ENCODE data around the gene TNFAIP3. TPM values are rescaled to one million over a fixed set of nuclear protein-coding genes. Genes with fewer than 3 reads are reported as not detected.

TNFAIP3 gene
- total RNA-seq: 17.0 TPM
- polyA plus RNA-seq: 25.3 TPM

DNA sequence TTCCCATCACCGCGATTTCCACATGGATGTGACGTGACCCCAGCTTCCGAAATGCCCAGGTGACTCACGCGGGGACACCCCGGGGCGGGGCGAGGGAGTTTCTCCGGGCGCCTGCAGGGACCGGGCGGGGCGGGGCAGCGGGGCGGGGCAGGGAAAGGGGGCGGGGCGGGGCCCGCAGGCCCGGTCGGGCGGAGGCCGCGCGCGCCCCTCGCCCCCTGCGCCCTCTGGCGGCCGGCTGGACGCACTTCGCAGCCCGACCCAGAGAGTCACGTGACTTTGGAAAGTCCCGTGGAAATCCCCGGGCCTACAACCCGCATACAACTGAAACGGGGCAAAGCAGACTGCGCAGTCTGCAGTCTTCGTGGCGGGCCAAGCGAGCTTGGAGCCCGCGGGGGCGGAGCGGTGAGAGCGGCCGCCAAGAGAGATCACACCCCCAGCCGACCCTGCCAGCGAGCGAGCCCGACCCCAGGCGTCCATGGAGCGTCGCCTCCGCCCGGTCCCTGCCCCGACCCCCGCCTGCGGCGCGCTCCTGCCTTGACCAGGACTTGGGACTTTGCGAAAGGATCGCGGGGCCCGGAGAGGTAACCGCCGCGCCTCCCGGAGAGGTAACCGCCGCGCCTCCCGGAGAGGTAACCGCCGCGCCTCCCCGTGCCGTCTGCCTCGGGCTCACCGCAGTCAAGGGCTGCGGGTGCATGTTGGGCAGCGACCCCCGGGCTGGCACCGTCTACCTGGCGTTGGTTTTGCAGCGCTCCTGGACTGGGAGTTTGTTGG lies at the start of gene TNFAIP3:
TNFAIP3 (plus strand) TSS at position 346 of the 771 bp plus-strand sequence. CDS start 3,969 bp downstream, outside the sequence.
- under 1% methylated on average over 87 of the region's 87 CpGs for whole genome bisulfite sequencing
- Histone ChIP-seq H3K4me3 (ENCODE audit: low read depth, low read length) (peak within 1 kb of the TSS; percentile 63), H3K4me1 (ENCODE audit: insufficient read depth) (peaks cover 1% of the 10 kb centered on the region), H3K27ac (ENCODE audit: low read depth) (peak within 1 kb of the TSS; percentile 77), H3K36me3 (ENCODE audit: insufficient read depth) (no peaks in the 10 kb centered on the region)
- DNase-seq (ENCODE audit: extremely low spot score): peak; percentile 79

DNA sequence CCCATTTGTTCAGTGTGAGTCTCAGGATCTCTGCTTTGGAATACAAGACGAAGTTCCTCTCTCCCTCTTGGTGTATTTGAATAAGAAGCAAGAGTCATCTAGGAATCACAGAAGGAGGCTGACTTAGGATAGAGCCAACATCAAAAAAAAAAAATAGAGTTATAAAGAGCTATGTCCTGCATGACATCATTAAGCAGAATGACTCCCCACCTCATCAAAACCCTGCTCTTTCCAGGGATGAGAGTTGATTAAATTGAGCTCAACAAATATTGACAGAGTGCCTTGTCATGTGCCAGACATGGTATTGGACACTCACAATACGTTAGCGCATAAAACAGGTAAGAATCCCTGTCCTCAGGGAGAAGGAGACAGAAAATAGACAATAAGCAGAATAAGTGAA lies 48.6 kb upstream of the TNFAIP3 start:
- H3K36me3 ChIP-seq (ENCODE audit: insufficient read depth): no peaks in the 10 kb centered on the region
- no peak for DNase-seq (ENCODE audit: extremely low spot score)
- H3K4me1 ChIP-seq (ENCODE audit: insufficient read depth): no peaks in the 10 kb centered on the region
- no peak overlapping the region for H3K4me3 ChIP-seq (ENCODE audit: low read depth, low read length)
- 96% methylated on average over 3 of the region's 3 CpGs for WGBS
- no peak overlapping the region for H3K27ac ChIP-seq (ENCODE audit: low read depth)

DNA sequence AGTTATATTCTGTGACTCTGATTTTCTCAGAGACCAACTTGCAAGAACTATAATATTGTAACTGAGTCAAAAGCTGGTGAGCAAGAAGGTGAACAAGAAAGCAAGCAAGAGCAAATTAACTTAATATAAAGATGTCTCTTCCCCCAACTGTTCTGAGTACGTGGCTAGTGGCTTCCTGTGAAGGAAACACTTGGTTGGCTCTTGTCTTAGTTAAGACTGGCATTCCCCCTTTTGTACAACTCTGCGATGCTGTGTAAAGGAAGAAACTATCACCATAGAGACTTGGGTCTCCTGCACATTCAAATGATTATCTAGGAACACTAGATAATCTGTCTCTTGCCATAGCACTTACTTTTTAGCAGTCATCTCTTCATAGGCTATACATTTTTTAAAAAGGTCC lies 47.3 kb upstream of the TNFAIP3 start:
- 69% methylated on average over 2 of the region's 2 CpGs for WGBS
- no peaks in the 10 kb centered on the region for H3K36me3 ChIP-seq (ENCODE audit: insufficient read depth)
- H3K27ac ChIP-seq (ENCODE audit: low read depth): no peak overlapping the region
- no peaks in the 10 kb centered on the region for H3K4me1 ChIP-seq (ENCODE audit: insufficient read depth)
- no peak for DNase-seq (ENCODE audit: extremely low spot score)
- no peak overlapping the region for H3K4me3 ChIP-seq (ENCODE audit: low read depth, low read length)

DNA sequence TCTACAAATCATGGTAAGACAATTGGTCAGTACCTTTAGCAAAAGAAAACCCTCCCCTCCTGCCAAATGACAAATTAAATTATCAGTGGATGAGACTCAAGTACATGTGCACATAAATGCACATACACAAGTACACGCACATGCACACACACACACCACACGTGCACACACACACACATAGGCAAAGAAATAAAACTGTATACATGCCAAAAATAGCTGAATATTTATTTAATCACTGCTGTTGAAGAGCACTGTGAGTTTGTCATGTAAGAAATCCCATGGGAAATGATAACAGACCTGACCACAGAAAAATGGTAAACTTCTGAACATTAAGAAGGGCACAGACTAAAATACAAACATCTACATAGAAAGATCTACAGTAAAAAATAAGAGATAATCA lies 46.6 kb upstream of the TNFAIP3 start:
- Histone ChIP-seq H3K4me3 (ENCODE audit: low read depth, low read length) (no peak overlapping the region), H3K36me3 (ENCODE audit: insufficient read depth) (no peaks in the 10 kb centered on the region), H3K27ac (ENCODE audit: low read depth) (no peak overlapping the region), H3K4me1 (ENCODE audit: insufficient read depth) (no peaks in the 10 kb centered on the region)
- WGBS: 72% methylated on average over 2 of the region's 2 CpGs
- no peak for DNase-seq (ENCODE audit: extremely low spot score)

DNA sequence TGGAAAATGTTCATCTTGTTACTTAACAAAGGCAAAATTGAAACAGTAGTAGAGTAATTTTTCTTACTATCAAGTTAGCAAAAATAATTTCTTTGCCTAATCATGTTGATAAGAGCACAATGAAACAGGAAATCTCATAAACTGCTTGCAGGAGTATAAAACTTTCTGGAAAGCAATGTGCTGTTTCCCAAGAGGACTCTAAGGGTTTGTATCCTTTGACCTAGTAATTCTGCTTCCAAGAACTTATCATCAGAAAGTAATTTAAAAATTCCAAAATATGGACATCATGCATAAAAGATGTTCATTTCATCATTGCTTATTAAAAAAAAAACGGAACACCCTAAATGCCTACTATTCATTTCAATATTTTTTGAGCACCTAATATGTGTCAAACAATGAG lies 46.1 kb upstream of the TNFAIP3 start:
- Histone ChIP-seq H3K4me3 (ENCODE audit: low read depth, low read length) (no peak overlapping the region), H3K4me1 (ENCODE audit: insufficient read depth) (no peaks in the 10 kb centered on the region), H3K36me3 (ENCODE audit: insufficient read depth) (no peaks in the 10 kb centered on the region), H3K27ac (ENCODE audit: low read depth) (no peak overlapping the region)
- 23% methylated on average over 1 of the region's 1 CpG for WGBS
- DNase-seq (ENCODE audit: extremely low spot score): no peak

DNA sequence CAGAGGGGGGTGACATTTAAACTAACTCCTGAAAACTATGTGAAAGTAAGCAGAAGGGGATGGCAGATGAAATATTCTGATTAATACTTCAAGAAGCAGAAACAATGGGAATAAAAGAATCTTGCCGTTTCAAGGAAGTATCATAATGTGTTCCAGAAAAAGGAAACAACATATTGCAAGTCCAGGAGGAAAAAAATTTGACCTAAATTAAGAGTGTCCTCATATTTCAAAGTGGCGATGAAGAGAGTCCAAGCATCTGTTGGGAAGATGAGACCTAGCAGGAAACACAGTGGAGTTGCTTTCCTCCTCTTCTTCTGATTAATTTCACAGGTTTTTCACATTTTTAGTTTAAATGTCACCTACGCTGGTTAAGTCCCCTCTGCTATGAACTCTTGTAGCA lies 45.6 kb upstream of the TNFAIP3 start:
- Histone ChIP-seq H3K4me3 (ENCODE audit: low read depth, low read length) (no peak overlapping the region), H3K27ac (ENCODE audit: low read depth) (no peak overlapping the region), H3K36me3 (ENCODE audit: insufficient read depth) (no peaks in the 10 kb centered on the region), H3K4me1 (ENCODE audit: insufficient read depth) (no peaks in the 10 kb centered on the region)
- DNase-seq (ENCODE audit: extremely low spot score): no peak
- WGBS: 62% methylated on average over 3 of the region's 3 CpGs

DNA sequence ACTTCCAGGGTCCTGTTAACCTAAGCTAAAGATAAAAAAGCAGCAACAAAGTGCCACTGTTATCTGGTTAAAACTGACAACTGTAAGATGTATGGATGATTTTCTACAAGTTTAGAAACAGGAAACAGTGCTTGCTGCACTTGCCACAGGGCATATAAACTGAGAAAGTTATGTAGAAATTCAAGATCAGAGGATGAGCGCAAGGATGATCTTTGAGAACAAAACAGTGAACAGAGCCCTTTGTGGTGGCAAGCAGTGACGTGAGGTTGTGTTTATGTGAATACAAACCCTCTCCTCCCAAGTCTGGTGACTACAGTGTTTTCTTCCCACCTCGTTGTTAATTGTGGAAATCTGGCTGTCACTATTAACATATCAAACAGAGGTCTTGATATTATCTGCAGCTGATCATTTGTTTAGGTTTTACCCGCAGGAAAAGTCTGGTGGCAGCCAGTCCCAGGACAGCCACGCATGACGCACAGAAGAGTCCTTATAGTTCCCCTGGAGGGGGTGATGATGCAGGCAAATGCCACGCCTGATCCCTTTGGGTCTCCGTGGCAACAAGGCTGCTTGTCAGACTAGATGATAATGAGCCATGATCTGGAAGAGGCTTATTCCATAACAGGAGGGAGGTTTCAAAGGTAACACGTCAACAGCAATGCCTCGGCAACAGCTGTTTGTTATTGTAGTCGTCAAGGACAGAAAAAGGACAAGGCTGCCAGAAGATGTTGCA lies 43.1 kb upstream of the TNFAIP3 start:
- Histone ChIP-seq H3K4me1 (ENCODE audit: insufficient read depth) (no peaks in the 10 kb centered on the region), H3K27ac (ENCODE audit: low read depth) (no peak overlapping the region), H3K4me3 (ENCODE audit: low read depth, low read length) (no peak overlapping the region), H3K36me3 (ENCODE audit: insufficient read depth) (no peaks in the 10 kb centered on the region)
- no peak for DNase-seq (ENCODE audit: extremely low spot score)
- 16% methylated on average over 11 of the region's 11 CpGs for WGBS

DNA sequence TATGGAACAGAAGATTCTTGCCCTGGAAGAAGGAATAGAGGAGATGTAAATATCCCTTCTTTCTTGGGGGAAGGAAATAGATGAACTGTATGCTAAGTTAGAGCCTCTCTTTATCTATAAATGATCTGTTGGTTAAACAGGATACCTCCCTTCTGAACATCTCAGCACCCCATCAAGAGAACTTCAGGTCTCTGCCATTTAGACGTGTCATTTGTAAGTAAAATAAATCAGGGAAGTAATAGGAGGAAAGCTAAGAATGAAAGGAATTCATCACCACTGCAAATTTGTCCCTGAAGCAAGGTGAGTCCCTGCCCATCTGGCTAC lies 42.5 kb upstream of the TNFAIP3 start:
- Histone ChIP-seq H3K4me1 (ENCODE audit: insufficient read depth) (no peaks in the 10 kb centered on the region), H3K36me3 (ENCODE audit: insufficient read depth) (no peaks in the 10 kb centered on the region), H3K4me3 (ENCODE audit: low read depth, low read length) (no peak overlapping the region), H3K27ac (ENCODE audit: low read depth) (no peak overlapping the region)
- no peak for DNase-seq (ENCODE audit: extremely low spot score)
- 43% methylated on average over 1 of the region's 1 CpG for WGBS

DNA sequence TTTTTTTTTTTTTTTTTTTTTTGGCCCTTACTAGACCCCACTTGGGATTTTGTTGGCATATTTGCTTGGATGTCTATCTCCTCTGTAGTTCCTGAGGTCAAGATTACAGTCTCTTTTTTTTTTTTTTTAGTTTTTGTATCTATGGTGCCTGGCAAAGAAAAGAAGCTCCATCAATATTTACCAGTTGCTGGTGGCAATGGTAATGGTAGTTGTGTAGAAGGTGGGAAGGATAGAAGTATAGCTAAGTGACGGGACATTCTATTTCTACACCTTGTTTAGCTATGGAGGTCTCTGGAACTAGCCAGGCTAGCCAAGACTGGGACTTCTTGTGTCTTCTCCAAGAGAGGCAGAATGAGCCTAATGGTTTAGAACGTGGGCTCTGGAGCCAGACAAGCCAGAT lies 42.2 kb upstream of the TNFAIP3 start:
- DNase-seq (ENCODE audit: extremely low spot score): no peak
- 56% methylated on average over 2 of the region's 2 CpGs for WGBS
- H3K36me3 ChIP-seq (ENCODE audit: insufficient read depth): no peaks in the 10 kb centered on the region
- H3K4me1 ChIP-seq (ENCODE audit: insufficient read depth): no peaks in the 10 kb centered on the region
- H3K4me3 ChIP-seq (ENCODE audit: low read depth, low read length): no peak overlapping the region
- no peak overlapping the region for H3K27ac ChIP-seq (ENCODE audit: low read depth)

DNA sequence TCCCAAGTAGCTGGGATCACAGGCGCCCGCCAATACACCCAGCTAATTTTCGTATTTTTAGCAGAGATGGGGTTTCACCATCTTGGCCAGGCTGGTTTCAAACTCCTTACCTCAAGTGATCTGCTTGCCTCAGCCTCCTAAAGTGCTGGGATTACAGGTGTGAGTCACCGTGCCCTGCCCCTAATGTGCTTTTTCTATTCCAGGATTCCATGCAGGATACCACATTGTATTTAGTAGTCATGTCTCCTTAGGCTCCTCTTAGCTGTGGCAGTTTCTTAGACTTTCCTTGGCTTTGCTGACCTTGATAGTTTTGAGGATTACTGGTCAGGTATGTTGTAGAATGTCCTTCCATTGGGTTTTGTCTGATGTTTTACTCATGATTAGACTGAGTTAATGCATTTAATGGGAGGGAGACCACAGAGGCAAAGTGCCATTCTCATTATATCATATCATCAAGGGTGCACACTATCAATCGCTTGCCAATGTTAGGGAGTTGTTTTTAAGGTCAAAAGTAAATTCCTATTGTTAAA lies 39.6 kb upstream of the TNFAIP3 start:
- H3K4me3 ChIP-seq (ENCODE audit: low read depth, low read length): no peak overlapping the region
- no peak overlapping the region for H3K27ac ChIP-seq (ENCODE audit: low read depth)
- no peaks in the 10 kb centered on the region for H3K4me1 ChIP-seq (ENCODE audit: insufficient read depth)
- no peak for DNase-seq (ENCODE audit: extremely low spot score)
- 97% methylated on average over 5 of the region's 5 CpGs for WGBS
- no peaks in the 10 kb centered on the region for H3K36me3 ChIP-seq (ENCODE audit: insufficient read depth)

DNA sequence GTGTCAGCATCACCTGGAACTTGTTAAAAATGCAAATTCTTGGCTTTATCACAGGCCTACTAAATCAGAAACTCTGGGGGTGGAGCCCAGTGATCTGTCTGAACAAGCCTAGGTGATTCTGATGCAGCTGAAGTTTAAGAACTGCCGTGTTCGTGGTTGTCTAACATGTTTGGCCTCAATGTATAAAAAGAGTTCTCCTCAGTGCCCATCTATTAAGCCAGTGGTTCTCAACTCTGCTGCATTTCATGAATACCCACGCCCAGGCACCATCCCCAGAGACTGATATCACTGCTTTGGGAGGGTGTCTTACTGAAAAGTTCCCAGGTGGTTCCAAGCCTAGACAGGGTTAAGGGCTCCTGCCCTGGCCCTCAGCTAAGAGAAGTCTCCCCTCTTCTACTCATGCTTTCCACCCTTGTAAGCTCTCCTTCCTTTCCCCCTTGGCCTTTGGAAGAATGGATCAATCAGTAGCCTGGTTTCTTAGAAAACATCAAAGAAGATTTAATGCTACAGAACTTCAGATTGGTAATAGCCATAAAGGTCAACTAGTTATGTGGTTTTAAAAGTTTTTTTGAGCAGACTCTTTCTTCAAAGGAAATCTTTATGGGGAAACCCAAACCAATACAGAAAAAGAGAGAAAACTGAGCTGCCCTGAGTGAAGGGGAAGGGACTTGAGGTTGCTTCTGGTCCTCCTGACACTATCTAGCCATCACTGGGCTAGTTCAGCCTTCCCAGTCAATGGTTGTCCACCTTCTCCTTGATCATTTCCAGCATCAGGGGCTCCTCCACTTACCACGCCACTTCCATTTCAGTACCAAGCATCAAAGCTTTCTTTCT lies 38.9 kb upstream of the TNFAIP3 start:
- no peak overlapping the region for H3K27ac ChIP-seq (ENCODE audit: low read depth)
- no peaks in the 10 kb centered on the region for H3K36me3 ChIP-seq (ENCODE audit: insufficient read depth)
- H3K4me3 ChIP-seq (ENCODE audit: low read depth, low read length): no peak overlapping the region
- no peaks in the 10 kb centered on the region for H3K4me1 ChIP-seq (ENCODE audit: insufficient read depth)
- WGBS: 86% methylated on average over 4 of the region's 4 CpGs
- DNase-seq (ENCODE audit: extremely low spot score): no peak

DNA sequence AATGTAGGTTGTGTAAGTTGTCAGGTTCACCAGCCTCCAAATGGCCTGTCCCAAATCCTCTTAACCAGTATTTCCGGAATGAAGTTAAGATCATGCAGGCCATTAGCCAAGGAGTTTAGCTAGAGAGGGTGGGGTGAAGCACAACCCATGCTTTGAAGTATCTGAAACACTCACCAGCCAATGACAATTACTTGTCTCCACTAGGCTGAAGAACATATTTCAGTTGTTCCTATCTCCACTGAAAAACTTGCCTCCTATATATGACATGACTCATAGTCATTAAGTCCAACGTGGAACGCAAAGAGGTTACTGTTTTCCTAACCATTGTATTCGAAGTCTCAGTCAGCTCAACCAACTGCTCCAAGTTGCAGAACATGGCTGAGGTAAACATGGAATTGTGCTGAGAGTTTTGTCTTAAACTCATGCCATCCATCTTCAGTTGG lies 37.4 kb upstream of the TNFAIP3 start:
- no peaks in the 10 kb centered on the region for H3K36me3 ChIP-seq (ENCODE audit: insufficient read depth)
- H3K27ac ChIP-seq (ENCODE audit: low read depth): no peak overlapping the region
- H3K4me3 ChIP-seq (ENCODE audit: low read depth, low read length): no peak overlapping the region
- WGBS: 88% methylated on average over 4 of the region's 4 CpGs
- H3K4me1 ChIP-seq (ENCODE audit: insufficient read depth): no peaks in the 10 kb centered on the region
- DNase-seq (ENCODE audit: extremely low spot score): no peak

DNA sequence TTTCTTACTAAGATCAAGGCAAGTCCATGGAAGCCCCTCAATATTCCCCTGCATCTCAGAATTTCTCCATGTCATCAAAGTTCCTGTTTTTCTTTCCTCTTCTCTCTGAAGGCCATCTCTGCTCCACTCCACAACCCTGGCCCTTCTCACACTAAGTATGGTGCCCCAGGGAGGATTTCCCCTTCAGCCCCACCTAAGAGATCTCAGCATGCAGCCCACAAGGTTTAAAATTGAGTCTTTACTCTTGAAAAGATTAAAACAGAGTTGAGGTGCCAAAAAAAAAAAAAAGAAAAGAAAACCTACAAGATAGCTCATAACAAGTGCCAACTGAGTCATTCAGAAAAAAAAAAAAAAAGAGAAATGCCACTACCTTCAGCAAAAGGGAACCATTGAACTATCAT lies 36.5 kb upstream of the TNFAIP3 start:
- no peak overlapping the region for H3K27ac ChIP-seq (ENCODE audit: low read depth)
- H3K4me1 ChIP-seq (ENCODE audit: insufficient read depth): no peaks in the 10 kb centered on the region
- H3K4me3 ChIP-seq (ENCODE audit: low read depth, low read length): no peak overlapping the region
- no peaks in the 10 kb centered on the region for H3K36me3 ChIP-seq (ENCODE audit: insufficient read depth)
- DNase-seq (ENCODE audit: extremely low spot score): no peak
